Measurements from ENCODE around the gene SETD1B. TPM values are rescaled to one million over a fixed set of nuclear protein-coding genes. Genes with fewer than 3 reads are reported as not detected.
"Not testable (repeated sequence)": the region's sequence is repeated elsewhere in the genome, so short reads cannot be mapped to it uniquely, and the experiment has no call there.

Gene SETD1B
- total RNA-seq, 6 experiments from 2014 or later: 3.7 to 20.0 (median 9.3) TPM

DNA sequence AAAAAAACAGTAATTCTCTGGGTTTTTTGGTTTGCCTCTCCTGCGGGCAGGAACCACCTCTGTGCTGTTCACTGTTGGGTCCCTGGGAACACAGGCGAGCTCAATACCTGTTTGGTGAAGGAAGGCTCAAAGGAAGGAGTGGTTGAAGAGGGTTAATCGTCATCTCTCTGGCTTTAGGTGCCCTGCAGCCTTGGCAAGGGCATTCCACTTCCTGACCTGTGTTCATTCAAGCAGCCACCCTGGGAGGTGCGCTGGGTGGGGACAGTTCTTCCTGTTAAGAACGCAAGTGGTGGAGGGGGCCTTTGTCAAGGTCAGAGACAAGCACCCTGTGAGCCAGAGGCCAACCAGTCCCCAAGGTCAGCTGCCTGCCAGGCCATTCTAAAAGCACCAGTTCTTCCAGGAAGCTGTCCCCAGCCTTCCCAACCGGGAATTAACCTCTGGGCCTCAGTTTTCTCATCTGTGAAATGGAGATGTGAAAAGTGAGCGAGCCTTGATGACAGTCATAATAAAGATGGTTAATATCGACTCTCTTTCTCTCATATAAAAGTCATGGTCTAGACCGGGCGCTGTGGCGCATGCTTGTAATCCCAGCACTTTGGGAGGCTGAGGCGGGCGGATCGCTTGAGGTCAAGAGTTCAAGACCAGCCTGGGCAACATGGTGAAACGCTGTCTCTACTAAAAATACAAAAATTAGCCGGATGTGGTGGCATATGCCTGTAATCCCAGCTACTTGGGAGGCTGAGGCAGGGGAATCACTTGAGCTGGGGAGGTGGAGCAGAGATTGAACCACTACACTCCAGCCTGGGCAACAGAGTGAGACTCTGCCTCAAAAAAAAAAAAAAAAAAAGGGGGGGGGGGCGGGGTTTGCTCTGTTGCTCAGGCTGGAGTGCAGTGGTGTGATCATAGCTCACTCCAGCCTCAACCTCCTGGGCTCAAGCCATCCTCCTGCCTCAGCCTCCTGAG, 16.5 kb upstream of the SETD1B start:
- no peaks in the 10 kb centered on the region for H3K36me3 ChIP-seq
- no peaks in the 10 kb centered on the region for H3K9me3 ChIP-seq
- H3K27me3 ChIP-seq: no peaks in the 10 kb centered on the region
- DNase-seq (peak in 1 of 3 donors; percentile 48), ATAC-seq (no peak)
- peak overlapping the region in 1 of 3 donors; percentile 71 for H3K27ac ChIP-seq
- TF ChIP-seq CTCF (IDR thresholded peaks at IDR 0.05) (no peak), POLR2A (IDR thresholded peaks at IDR 0.05) (no peak)
- H3K4me1 ChIP-seq: peaks cover 0 to 9% (median 4%) of the 10 kb centered on the region in 4 donors
- intact Hi-C loops (cut with DNase I): no loop called here
- H3K4me3 ChIP-seq: no peak overlapping the region
- 84% methylated on average over 13 of the region's 17 CpGs for WGBS (ENCODE audit: insufficient coverage, low coverage, low lambda C conversion rate, missing lambda C conversion rate)

DNA sequence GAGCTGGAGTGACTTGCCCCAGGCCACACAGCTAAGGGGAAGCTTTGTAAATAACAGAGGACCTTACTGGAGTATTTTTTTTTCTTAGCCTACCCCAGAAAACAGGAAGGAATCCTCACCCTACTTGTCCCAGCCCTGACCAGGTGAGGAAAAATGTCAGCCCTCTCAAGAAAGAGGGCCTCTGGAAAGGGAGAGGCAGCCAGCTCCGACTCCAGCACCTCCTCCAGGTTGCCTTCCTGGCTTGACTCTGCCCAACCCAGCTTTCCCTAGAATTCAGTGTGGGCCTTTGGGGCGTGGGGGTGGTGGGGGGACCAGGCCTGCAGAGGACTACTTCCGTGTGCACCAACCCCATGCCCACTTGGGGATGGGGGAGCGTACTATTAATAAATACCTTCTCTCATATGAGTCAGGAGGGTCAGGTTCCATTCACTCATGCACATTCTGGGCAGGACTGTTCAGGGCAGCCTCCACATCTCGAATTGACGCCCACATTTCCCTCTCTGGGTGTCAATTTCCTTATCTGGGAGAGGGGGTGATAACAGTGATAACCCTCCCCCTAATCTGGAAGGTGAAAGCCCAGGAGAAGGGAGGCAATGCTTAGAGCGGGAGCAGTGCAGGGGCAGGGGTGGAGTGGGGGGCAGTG, 15.5 kb upstream of the SETD1B start:
- ATAC-seq: no peak
- Histone ChIP-seq H3K36me3 (no peaks in the 10 kb centered on the region), H3K4me1 (peaks cover 0 to 10% (median 4%) of the 10 kb centered on the region in 4 donors), H3K27me3 (no peaks in the 10 kb centered on the region), H3K4me3 (no peak overlapping the region), H3K9me3 (no peaks in the 10 kb centered on the region), H3K27ac (peak overlapping the region in 1 of 3 donors; percentile 69)
- TF ChIP-seq CTCF (IDR thresholded peaks at IDR 0.05): no peak
- intact Hi-C loops (cut with DNase I): no loop called here
- 43% methylated on average over 2 of the region's 7 CpGs for WGBS (ENCODE audit: insufficient coverage, low coverage, low lambda C conversion rate, missing lambda C conversion rate)
- DNase-seq: no peak

- no peaks in the 10 kb centered on the region for H3K27me3 ChIP-seq
- ATAC-seq: peak in 3 of 4 donors; percentile 8 to 29 (median 25)
- WGBS (ENCODE audit: insufficient coverage, low coverage, low lambda C conversion rate, missing lambda C conversion rate): 48% methylated on average over 6 of the region's 13 CpGs
- H3K36me3 ChIP-seq: no peaks in the 10 kb centered on the region
- intact Hi-C loops (cut with DNase I): no loop called here
- peak overlapping the region; percentile 44 to 69 (median 51) for H3K27ac ChIP-seq
- H3K4me3 ChIP-seq: no peak overlapping the region
- TF ChIP-seq POLR2A (IDR thresholded peaks at IDR 0.05) (no peak), CTCF (IDR thresholded peaks at IDR 0.05) (no peak)
- H3K4me1 ChIP-seq: peaks cover 0 to 20% (median 6%) of the 10 kb centered on the region in 4 donors
- peak in 1 of 3 donors; percentile 53 for DNase-seq
- H3K9me3 ChIP-seq: no peaks in the 10 kb centered on the region
Measured at GRCh38 chr12:121789233-121789781, 14.5 kb upstream of the SETD1B start.

- Histone ChIP-seq H3K9me3 (no peaks in the 10 kb centered on the region), H3K36me3 (no peaks in the 10 kb centered on the region), H3K27me3 (no peaks in the 10 kb centered on the region), H3K27ac (peak overlapping the region; percentile 44 to 69 (median 51)), H3K4me3 (no peak overlapping the region), H3K4me1 (peaks cover 0 to 27% (median 8%) of the 10 kb centered on the region in 4 donors)
- no peak for TF ChIP-seq CTCF (IDR thresholded peaks at IDR 0.05)
- no peak for TF ChIP-seq POLR2A (IDR thresholded peaks at IDR 0.05)
- peak; percentile 12 to 39 (median 20) for ATAC-seq
- intact Hi-C loops (cut with DNase I): no loop called here
- DNase-seq: peak; percentile 72 to 83 (median 79)
- 51% methylated on average over 15 of the region's 28 CpGs for WGBS (ENCODE audit: insufficient coverage, low coverage, low lambda C conversion rate, missing lambda C conversion rate)
Measured at GRCh38 chr12:121789800-121790728, 13.7 kb upstream of the SETD1B start.

DNA sequence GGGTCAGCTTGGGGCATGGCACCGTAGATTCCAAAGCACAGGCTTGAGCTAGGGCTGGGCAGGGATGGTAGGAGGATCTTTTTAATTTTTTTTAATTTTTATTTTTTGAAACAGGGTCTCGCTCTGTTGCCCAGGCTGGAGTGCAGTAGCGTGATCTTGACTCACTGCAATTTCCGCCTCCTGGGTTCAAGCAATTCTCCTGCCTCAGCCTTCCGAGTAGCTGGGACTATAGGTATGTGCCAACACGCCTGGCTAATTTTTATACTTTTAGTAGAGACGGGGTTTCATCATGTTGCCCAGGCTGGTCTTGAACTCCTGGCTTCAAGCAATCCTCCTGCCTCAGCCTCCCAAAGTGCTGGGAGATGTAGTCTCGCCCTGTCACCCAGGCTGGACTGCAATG, 13.0 kb upstream of the SETD1B start:
- H3K36me3 ChIP-seq; H3K9me3 ChIP-seq; H3K27me3 ChIP-seq; ATAC-seq; DNase-seq; H3K4me3 ChIP-seq; intact Hi-C loops (cut with DNase I): not testable (repeated sequence)
- WGBS (ENCODE audit: insufficient coverage, low coverage, low lambda C conversion rate, missing lambda C conversion rate): 92% methylated on average over 4 of the region's 8 CpGs
- Histone ChIP-seq H3K4me1 (peaks cover 0 to 34% (median 12%) of the 10 kb centered on the region in 4 donors), H3K27ac (peak overlapping the region in 1 of 3 donors; percentile 51)
